Neural progenitor cell (in vitro differentiated cells): Measurements from ENCODE around the gene SCAMP2. TPM values are rescaled to one million over a fixed set of nuclear protein-coding genes. Genes with fewer than 3 reads are reported as not detected.

ENCODE experiments used
- DNase-seq: peaks from one replicate; pipeline ENCODE4 v3.0.0-alpha.2; 2016; ENCODE audit warnings: low spot score
- H2AFZ ChIP-seq: fragments of 200-600 bp; sonication (generic); replicated peaks from 2 replicates; pipeline ENCODE4 v1.6.1; 2016; ENCODE audit warnings: antibody characterized with exemption
- H3F3A ChIP-seq: fragments of 200-600 bp; sonication (generic); 2 replicates; pipeline ENCODE4 v1.6.1; 2016; ENCODE audit warnings: antibody characterized with exemption, low read depth
- H3K27ac ChIP-seq: fragments of 200-600 bp; sonication (generic); 2 replicates; pipeline ENCODE4 v1.5.1; 2016; ENCODE audit warnings: mild to moderate bottlenecking
- H3K27me3 ChIP-seq: fragments of 200-600 bp; sonication (generic); 2 replicates; pipeline ENCODE4 v1.6.1; 2016; ENCODE audit warnings: mild to moderate bottlenecking, moderate library complexity
- H3K36me3 ChIP-seq: fragments of 200-600 bp; sonication (generic); 2 replicates; pipeline ENCODE4 v1.5.1; 2016
- H3K4me1 ChIP-seq: fragments of 200-600 bp; sonication (generic); 2 replicates; pipeline ENCODE4 v1.6.1; 2016; ENCODE audit warnings: mixed run types
- H3K4me2 ChIP-seq: fragments of 200-600 bp; sonication (generic); 2 replicates; pipeline ENCODE4 v1.6.1; 2016
- H3K4me3 ChIP-seq: fragments of 200-600 bp; sonication (generic); 2 replicates; pipeline ENCODE4 v1.5.1; 2016
- H3K79me2 ChIP-seq: fragments of 200-600 bp; sonication (generic); 2 replicates; pipeline ENCODE4 v1.6.1; 2016; ENCODE audit warnings: low read depth
- H3K9ac ChIP-seq: fragments of 200-600 bp; sonication (generic); 2 replicates; pipeline ENCODE4 v1.6.1; 2016
- H3K9me3 ChIP-seq: fragments of 200-600 bp; sonication (generic); 2 replicates; pipeline ENCODE4 v1.5.1; 2016; ENCODE audit warnings: low read depth
- H4K20me1 ChIP-seq: fragments of 200-600 bp; sonication (generic); 2 replicates; pipeline ENCODE4 v1.6.1; 2016; ENCODE audit warnings: low read depth
- H3K27ac Mint-ChIP-seq: 3 replicates; pipeline ENCODE4 v1.8.0; 2021; ENCODE audit warnings: mixed read lengths
- H3K27me3 Mint-ChIP-seq: 2 replicates; pipeline ENCODE4 v1.8.0; 2022; ENCODE audit warnings: low read depth, mild to moderate bottlenecking, inconsistent platforms, moderate library complexity, mixed read lengths; ENCODE audit not compliant: insufficient read depth
- H3K36me3 Mint-ChIP-seq: 3 replicates; pipeline ENCODE4 v1.8.0; 2021; ENCODE audit warnings: mixed read lengths
- H3K4me1 Mint-ChIP-seq: 3 replicates; pipeline ENCODE4 v1.8.0; 2021; ENCODE audit warnings: mixed read lengths
- H3K4me3 Mint-ChIP-seq: 3 replicates; pipeline ENCODE4 v1.8.0; 2021; ENCODE audit warnings: mild to moderate bottlenecking, moderate library complexity, mixed read lengths
- H3K9me3 Mint-ChIP-seq: 3 replicates; pipeline ENCODE4 v1.8.0; 2020; ENCODE audit warnings: mixed read lengths
- EZH2 ChIP-seq: fragments of 200-600 bp; sonication (generic); IDR thresholded peaks from 2 replicates; pipeline ENCODE4 v1.6.1; 2017; ENCODE audit warnings: antibody characterized with exemption, mild to moderate bottlenecking, moderate library complexity
- EZH2phosphoT487 ChIP-seq: fragments of 200-600 bp; sonication (generic); IDR thresholded peaks from 2 replicates; pipeline ENCODE4 v1.6.1; 2017; ENCODE audit warnings: antibody characterized with exemption
- total RNA-seq: library from RNA; depleted of rRNA; stranded (reverse); fragments of >200 nt; gene quantifications from 2 replicates; pipeline ENCODE4 v1.2.3, GENCODE V29; 2015; ENCODE audit warnings: low replicate concordance
- TF ChIP-seq, protein P1 (sequence below): fragments of 200-600 bp; sonication (generic); IDR thresholded peaks from 2 replicates; pipeline ENCODE4 v1.5.1; 2017; ENCODE audit warnings: antibody characterized with exemption, mild to moderate bottlenecking

The SCAMP2 gene
- total RNA-seq, 1 donor from 2014 or later = 19.4 TPM

DNA sequence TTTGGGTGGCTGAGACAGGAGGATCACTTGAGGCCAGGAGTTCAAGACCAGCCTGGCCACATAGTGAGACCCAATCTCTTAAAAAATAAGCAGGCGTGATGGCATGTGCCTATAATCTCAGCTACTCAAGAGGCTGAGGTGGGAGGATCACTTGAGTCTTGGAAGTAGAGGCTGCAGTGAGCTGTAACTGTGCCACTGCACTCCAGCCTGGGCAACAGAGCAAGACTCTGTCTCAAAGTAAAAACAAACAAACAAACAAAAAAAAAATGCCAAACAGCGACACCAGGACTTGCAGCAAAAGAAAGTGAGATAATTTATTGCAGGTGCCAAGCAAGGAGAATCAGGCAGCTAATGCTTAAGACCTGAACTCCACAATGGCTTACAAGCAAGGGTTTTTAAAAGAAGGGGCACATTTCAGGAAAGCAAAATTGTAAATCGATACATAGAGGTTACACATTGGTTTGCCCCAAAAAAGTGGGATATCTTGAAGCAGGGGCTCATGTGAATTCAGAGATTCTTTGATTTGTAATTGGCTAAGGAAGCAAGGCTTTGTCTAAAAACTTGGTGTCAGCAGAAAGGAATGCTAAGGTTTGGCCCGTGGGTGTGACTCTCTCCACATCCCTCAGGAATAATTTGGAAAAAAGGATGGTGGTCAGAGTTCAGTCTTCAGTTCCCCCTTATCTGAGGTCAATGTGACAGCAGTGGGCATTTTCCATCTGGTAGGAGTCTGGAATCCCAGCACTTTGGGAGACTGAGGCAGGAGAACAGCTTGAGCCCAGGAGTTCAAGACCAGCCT, 11.5 kb upstream of the SCAMP2 start:
- Mint-ChIP-seq H3K27ac (no peak overlapping the region), H3K36me3 (no peaks in the 10 kb centered on the region), H3K4me3 (no peak overlapping the region), H3K9me3 (no peaks in the 10 kb centered on the region), H3K27me3 (peaks cover 10% of the 10 kb centered on the region), H3K4me1 (peaks cover 16% of the 10 kb centered on the region)
- Histone ChIP-seq H3K27ac (no peak overlapping the region), H3K27me3 (peaks cover 3% of the 10 kb centered on the region), H2AFZ (no peak overlapping the region), H3K4me3 (no peak overlapping the region), H4K20me1 (no peaks in the 10 kb centered on the region), H3K79me2 (no peaks in the 10 kb centered on the region), H3F3A (peaks cover 11% of the 10 kb centered on the region), H3K9ac (no peak overlapping the region), H3K9me3 (no peaks in the 10 kb centered on the region), H3K4me1 (peaks cover 7% of the 10 kb centered on the region), H3K36me3 (no peaks in the 10 kb centered on the region), H3K4me2 (no peak overlapping the region)
- no peak for TF ChIP-seq EZH2phosphoT487
- TF ChIP-seq EZH2 = no peak
- TF ChIP-seq, protein P1, sequence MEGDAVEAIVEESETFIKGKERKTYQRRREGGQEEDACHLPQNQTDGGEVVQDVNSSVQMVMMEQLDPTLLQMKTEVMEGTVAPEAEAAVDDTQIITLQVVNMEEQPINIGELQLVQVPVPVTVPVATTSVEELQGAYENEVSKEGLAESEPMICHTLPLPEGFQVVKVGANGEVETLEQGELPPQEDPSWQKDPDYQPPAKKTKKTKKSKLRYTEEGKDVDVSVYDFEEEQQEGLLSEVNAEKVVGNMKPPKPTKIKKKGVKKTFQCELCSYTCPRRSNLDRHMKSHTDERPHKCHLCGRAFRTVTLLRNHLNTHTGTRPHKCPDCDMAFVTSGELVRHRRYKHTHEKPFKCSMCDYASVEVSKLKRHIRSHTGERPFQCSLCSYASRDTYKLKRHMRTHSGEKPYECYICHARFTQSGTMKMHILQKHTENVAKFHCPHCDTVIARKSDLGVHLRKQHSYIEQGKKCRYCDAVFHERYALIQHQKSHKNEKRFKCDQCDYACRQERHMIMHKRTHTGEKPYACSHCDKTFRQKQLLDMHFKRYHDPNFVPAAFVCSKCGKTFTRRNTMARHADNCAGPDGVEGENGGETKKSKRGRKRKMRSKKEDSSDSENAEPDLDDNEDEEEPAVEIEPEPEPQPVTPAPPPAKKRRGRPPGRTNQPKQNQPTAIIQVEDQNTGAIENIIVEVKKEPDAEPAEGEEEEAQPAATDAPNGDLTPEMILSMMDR = no peak
- DNase-seq = no peak

DNA sequence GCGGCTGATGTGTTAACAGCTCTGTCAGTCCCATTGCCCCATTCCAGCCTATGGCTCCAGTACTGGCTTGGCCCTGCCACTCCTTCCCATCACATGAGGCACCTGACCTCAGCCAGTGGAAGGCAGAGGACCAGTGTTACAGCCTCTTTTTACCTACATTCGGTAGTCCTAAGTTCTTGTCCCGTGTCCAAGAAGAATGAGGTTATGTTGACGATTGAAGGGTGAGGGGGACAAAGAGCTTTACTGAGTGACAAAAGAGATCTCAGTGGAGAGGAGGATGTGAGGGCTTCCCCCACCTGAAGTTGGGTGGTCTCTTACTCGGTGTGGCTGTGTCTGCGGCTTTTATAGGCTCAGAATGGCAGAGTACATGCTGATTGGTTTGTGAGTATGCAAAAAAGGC, 9.4 kb upstream of the SCAMP2 start:
- Histone ChIP-seq H3F3A (no peaks in the 10 kb centered on the region), H2AFZ (no peak overlapping the region), H3K4me1 (peaks cover 7% of the 10 kb centered on the region), H3K4me3 (no peak overlapping the region), H3K9ac (no peak overlapping the region), H4K20me1 (no peaks in the 10 kb centered on the region), H3K27ac (no peak overlapping the region), H3K36me3 (no peaks in the 10 kb centered on the region), H3K4me2 (no peak overlapping the region), H3K79me2 (no peaks in the 10 kb centered on the region), H3K27me3 (no peaks in the 10 kb centered on the region), H3K9me3 (no peaks in the 10 kb centered on the region)
- TF ChIP-seq EZH2phosphoT487 = no peak
- TF ChIP-seq EZH2 = no peak
- TF ChIP-seq, protein P1 = no peak
- peaks cover 4% of the 10 kb centered on the region for H3K4me1 Mint-ChIP-seq
- no peaks in the 10 kb centered on the region for H3K9me3 Mint-ChIP-seq
- no peak overlapping the region for H3K27ac Mint-ChIP-seq
- no peaks in the 10 kb centered on the region for H3K36me3 Mint-ChIP-seq
- DNase-seq = no peak
- no peak overlapping the region for H3K4me3 Mint-ChIP-seq
- peaks cover 8% of the 10 kb centered on the region for H3K27me3 Mint-ChIP-seq

DNA sequence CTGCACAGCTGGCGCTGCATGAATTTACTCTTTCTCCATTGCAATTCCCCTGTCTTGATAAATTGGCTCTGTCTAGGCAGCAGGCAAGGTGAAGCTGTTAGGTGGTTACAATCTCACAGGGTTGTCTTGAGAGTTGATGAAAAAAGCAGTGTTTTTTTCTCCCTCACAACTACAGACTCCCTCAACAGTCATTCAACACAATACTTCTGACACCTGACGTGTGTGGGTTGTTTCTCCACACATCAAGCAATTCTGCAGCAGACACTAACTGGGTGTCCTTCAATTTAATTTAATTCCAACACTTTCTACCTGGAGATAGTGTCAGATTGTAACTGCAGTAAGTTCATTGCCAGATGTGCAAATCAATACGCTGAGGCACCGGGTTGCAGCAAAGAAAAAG, 5.1 kb upstream of the SCAMP2 start:
- H2AFZ ChIP-seq = no peak overlapping the region
- H3K36me3 Mint-ChIP-seq = no peaks in the 10 kb centered on the region
- no peak overlapping the region for H3K27ac ChIP-seq
- no peak overlapping the region for H3K4me3 Mint-ChIP-seq
- H3K4me1 Mint-ChIP-seq = peaks cover 5% of the 10 kb centered on the region
- DNase-seq = no peak
- no peaks in the 10 kb centered on the region for H3K9me3 ChIP-seq
- peaks cover 7% of the 10 kb centered on the region for H3K4me1 ChIP-seq
- H3K4me3 ChIP-seq = no peak overlapping the region
- H3K9ac ChIP-seq = no peak overlapping the region
- H3K79me2 ChIP-seq = no peaks in the 10 kb centered on the region
- H3K27ac Mint-ChIP-seq = no peak overlapping the region
- no peaks in the 10 kb centered on the region for H4K20me1 ChIP-seq
- no peaks in the 10 kb centered on the region for H3K27me3 ChIP-seq
- TF ChIP-seq, protein P1 = no peak
- no peak for TF ChIP-seq EZH2
- TF ChIP-seq EZH2phosphoT487 = no peak
- H3K9me3 Mint-ChIP-seq = no peaks in the 10 kb centered on the region
- H3K27me3 Mint-ChIP-seq = peaks cover 6% of the 10 kb centered on the region
- H3F3A ChIP-seq = peaks cover 6% of the 10 kb centered on the region
- H3K36me3 ChIP-seq = no peaks in the 10 kb centered on the region
- H3K4me2 ChIP-seq = no peak overlapping the region
